ENCODE measurements around the gene GOLGA6D.

- TF ChIP-seq CEBPB (IDR thresholded peaks at IDR 0.05; ENCODE audit: low read depth, low read length) (no peak), CTCF (conservative IDR thresholded peaks at IDR 0.05; ENCODE audit: low read depth, low read length) (no peak)
Measured at GRCh38 chr15:75314552-75315290, 32.1 kb downstream of the GOLGA6D start.
